ENCODE results near the gene MICALL2. TPM values are rescaled to one million over a fixed set of nuclear protein-coding genes. Genes with fewer than 3 reads are reported as not detected.

Gene MICALL2
- total RNA-seq, 1 donor from 2014 or later = 14.2 TPM

DNA sequence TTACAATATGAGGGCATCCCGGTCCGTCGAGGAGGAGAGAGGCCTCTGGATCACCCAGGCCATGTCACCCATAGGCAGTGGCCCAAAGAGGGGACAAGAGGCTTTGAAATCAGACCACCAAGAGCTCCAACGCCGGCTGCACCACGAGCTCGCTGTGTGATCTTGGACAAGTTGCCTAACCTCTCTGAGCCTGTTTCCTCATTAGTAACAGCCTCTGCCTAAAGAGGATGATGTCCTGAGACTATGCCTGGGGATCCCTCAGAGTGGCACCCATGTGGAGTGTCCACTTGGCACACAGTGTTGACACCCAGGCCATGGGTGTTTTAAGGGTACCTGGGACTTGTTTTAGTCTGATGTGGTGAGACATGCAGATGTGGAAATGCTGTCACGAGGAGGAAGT lies 50.8 kb downstream of the MICALL2 start:
- H3K4me3 ChIP-seq (ENCODE audit: low read depth, low read length) = no peak overlapping the region
- peaks cover 5% of the 10 kb centered on the region for H3K27me3 ChIP-seq (ENCODE audit: control insufficient read depth, insufficient read depth, low read length)
- FAIRE-seq (peak; percentile 18), DNase-seq (ENCODE audit: low read depth) (no peak)
- TF ChIP-seq, protein P1, sequence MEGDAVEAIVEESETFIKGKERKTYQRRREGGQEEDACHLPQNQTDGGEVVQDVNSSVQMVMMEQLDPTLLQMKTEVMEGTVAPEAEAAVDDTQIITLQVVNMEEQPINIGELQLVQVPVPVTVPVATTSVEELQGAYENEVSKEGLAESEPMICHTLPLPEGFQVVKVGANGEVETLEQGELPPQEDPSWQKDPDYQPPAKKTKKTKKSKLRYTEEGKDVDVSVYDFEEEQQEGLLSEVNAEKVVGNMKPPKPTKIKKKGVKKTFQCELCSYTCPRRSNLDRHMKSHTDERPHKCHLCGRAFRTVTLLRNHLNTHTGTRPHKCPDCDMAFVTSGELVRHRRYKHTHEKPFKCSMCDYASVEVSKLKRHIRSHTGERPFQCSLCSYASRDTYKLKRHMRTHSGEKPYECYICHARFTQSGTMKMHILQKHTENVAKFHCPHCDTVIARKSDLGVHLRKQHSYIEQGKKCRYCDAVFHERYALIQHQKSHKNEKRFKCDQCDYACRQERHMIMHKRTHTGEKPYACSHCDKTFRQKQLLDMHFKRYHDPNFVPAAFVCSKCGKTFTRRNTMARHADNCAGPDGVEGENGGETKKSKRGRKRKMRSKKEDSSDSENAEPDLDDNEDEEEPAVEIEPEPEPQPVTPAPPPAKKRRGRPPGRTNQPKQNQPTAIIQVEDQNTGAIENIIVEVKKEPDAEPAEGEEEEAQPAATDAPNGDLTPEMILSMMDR (IDR thresholded peaks at IDR 0.05; ENCODE audit: insufficient read depth, low read length, severe bottlenecking) = no peak
- no peaks in the 10 kb centered on the region for H3K36me3 ChIP-seq (ENCODE audit: control insufficient read depth, insufficient read depth, low read length)

GRCh38 chr7:1407892-1408291 lies 51.4 kb downstream of the MICALL2 start:
- no peak overlapping the region for H3K4me3 ChIP-seq (ENCODE audit: low read depth, low read length)
- H3K27me3 ChIP-seq (ENCODE audit: control insufficient read depth, insufficient read depth, low read length) = peaks cover 8% of the 10 kb centered on the region
- no peaks in the 10 kb centered on the region for H3K36me3 ChIP-seq (ENCODE audit: control insufficient read depth, insufficient read depth, low read length)
- FAIRE-seq = no peak
- no peak for DNase-seq (ENCODE audit: low read depth)
- TF ChIP-seq, protein P1 (IDR thresholded peaks at IDR 0.05; ENCODE audit: insufficient read depth, low read length, severe bottlenecking) = no peak

DNA sequence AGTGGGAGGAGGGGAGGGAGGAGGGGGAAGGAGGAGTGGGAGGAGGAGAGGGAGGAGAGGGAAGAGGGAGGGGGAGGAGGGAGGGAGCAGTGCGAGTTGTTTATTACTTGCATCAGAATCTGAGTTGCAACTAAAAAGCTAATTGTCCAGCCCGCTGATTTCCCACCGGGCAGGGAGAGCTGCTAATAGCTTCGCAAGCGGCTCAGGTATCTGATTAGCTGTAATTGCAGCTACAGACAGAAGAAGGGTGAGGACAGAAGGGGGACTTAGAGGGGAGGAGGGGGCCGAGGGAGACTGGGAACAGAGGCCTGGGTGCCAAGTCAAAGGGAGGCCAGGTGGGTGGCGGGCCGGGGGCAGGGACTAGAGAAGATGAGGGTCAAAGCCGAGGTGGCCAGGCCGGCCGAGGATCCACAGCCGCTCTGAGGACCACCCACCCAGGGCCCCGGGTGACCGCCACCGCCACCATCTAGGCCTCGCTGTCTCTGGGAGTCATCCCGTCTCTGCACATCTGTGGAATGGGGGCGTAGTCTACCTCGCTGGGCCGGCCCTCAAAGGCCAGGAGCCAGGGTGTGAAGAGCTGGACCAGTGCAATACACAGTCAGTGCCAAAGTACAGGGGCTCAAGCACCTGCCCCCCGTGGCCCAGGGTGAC lies 54.2 kb downstream of the MICALL2 start:
- no peaks in the 10 kb centered on the region for H3K36me3 ChIP-seq (ENCODE audit: control insufficient read depth, insufficient read depth, low read length)
- H3K27me3 ChIP-seq (ENCODE audit: control insufficient read depth, insufficient read depth, low read length) = peaks cover 8% of the 10 kb centered on the region
- DNase-seq (ENCODE audit: low read depth) (no peak), FAIRE-seq (no peak)
- TF ChIP-seq, protein P1 (IDR thresholded peaks at IDR 0.05; ENCODE audit: insufficient read depth, low read length, severe bottlenecking) = no peak
- no peak overlapping the region for H3K4me3 ChIP-seq (ENCODE audit: low read depth, low read length)

DNA sequence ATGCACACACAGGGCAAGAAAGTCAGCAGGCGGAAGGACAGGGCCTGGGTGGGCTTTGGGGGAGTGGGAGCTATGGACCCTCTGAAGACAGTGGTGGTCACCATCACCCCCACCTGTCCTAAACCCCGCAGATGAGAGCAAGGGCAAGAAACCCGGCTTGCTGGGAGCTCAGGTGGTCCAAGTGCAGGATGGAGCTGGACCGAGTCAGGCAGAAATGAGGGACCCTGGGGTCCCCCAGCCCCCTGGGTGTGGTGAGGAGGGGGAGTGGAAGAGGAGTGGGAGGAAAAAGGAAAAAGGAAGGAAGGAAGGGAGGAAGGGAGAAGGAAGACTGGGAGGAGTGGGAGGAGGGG lies 54.8 kb downstream of the MICALL2 start:
- peaks cover 8% of the 10 kb centered on the region for H3K27me3 ChIP-seq (ENCODE audit: control insufficient read depth, insufficient read depth, low read length)
- DNase-seq (ENCODE audit: low read depth) (no peak), FAIRE-seq (no peak)
- TF ChIP-seq, protein P1 (IDR thresholded peaks at IDR 0.05; ENCODE audit: insufficient read depth, low read length, severe bottlenecking) = no peak
- H3K4me3 ChIP-seq (ENCODE audit: low read depth, low read length) = no peak overlapping the region
- H3K36me3 ChIP-seq (ENCODE audit: control insufficient read depth, insufficient read depth, low read length) = no peaks in the 10 kb centered on the region

DNA sequence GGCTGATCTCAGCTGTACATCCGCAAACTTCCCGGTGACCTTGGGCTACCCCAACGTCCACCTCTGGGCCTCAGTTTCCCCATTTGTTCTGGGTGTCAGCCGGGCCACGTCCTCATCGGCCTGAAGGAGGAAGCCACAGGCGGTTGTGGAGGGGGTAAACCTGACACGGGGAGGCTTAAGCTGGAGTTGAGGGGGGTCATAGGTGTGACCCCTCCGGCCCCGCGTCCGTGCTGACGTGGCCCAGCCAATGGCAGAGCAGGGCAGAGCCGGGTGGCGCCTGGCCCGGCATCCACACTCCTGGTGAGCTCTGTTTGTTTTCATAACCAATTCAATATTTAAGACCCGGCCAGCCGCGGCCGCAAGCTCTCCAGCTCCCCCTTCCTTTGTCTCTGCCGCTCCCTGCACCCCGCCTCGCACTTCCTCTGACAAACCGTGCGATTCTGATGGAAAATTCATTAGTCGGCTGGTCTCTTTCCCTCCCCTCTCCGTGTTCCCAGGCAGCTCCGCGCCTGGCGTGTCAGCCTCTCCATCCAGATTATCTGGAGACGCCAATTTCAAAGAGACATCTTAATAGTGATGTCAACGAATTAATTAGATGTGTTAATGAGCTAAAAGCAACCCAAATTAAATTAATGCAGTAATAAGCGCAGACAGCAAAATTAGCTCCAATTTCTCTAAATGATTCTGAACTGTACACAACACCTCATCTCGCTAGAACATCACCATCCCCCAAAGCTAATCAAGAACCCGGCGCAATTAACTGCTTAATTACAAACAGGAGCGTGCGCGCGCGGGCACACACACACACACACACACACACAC lies 55.4 kb downstream of the MICALL2 start:
- TF ChIP-seq, protein P1 (IDR thresholded peaks at IDR 0.05; ENCODE audit: insufficient read depth, low read length, severe bottlenecking) = no peak
- Histone ChIP-seq H3K4me3 (ENCODE audit: low read depth, low read length) (no peak overlapping the region), H3K36me3 (ENCODE audit: control insufficient read depth, insufficient read depth, low read length) (no peaks in the 10 kb centered on the region), H3K27me3 (ENCODE audit: control insufficient read depth, insufficient read depth, low read length) (peaks cover 8% of the 10 kb centered on the region)
- FAIRE-seq (no peak), DNase-seq (ENCODE audit: low read depth) (no peak)

All from bronchial epithelial cell (primary cell).